BE2C (cell line): ENCODE results near the gene PTPRU.

Experiments
- DNase-seq: peaks from one replicate; pipeline ENCODE4 v3.0.0-alpha.2; 2020
- H3K27me3 ChIP-seq: fragments of 250-450 bp; sonication (Bioruptor Pico); 2 replicates; pipeline ENCODE4 v1.5.1; 2020; ENCODE audit warnings: mild to moderate bottlenecking
- H3K36me3 ChIP-seq: fragments of 250-450 bp; sonication (Bioruptor Pico); 2 replicates; pipeline ENCODE4 v1.5.1; 2020; ENCODE audit warnings: mild to moderate bottlenecking
- H3K4me1 ChIP-seq: fragments of 250-450 bp; sonication (Bioruptor Pico); 2 replicates; pipeline ENCODE4 v1.5.1; 2020
- H3K4me3 ChIP-seq: 2 replicates; pipeline ENCODE4 v1.5.1; 2011; ENCODE audit warnings: low read depth, low read length
- H3K9me3 ChIP-seq: fragments of 250-450 bp; sonication (Bioruptor Pico); 2 replicates; pipeline ENCODE4 v1.5.1; 2020
- TF ChIP-seq, protein P1 (sequence below): IDR thresholded peaks from 2 replicates; pipeline ENCODE4 v1.5.1; 2012; ENCODE audit warnings: mild to moderate bottlenecking, low read depth, low read length

Gene PTPRU

DNA sequence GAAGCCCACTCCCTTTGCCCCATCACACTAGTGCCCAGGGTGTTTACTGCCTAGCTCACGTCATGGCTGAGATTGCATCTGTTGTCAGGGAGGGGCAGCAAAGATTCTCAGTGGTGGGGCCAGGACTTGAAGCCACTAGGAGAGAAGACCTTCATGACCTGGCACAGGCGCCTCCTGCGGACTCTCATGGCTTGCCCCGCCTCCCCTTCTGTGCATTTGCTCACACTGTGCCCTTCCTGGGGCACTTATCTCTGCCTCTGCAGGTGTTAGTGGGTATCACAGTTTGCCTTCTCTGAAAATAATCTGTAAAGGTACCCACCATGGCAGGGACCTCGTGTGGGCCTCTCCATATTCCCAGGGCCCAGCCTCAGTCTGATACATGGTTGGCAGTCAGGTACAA lies 20.1 kb downstream of the PTPRU start:
- no peak for DNase-seq
- Histone ChIP-seq H3K4me1 (peaks cover 14% of the 10 kb centered on the region), H3K4me3 (no peak overlapping the region), H3K27me3 (no peaks in the 10 kb centered on the region), H3K9me3 (no peaks in the 10 kb centered on the region), H3K36me3 (0 out of 2 replicates have a peak, but pooled peaks cover 2% of the 10 kb centered on the region)
- TF ChIP-seq, protein P1, sequence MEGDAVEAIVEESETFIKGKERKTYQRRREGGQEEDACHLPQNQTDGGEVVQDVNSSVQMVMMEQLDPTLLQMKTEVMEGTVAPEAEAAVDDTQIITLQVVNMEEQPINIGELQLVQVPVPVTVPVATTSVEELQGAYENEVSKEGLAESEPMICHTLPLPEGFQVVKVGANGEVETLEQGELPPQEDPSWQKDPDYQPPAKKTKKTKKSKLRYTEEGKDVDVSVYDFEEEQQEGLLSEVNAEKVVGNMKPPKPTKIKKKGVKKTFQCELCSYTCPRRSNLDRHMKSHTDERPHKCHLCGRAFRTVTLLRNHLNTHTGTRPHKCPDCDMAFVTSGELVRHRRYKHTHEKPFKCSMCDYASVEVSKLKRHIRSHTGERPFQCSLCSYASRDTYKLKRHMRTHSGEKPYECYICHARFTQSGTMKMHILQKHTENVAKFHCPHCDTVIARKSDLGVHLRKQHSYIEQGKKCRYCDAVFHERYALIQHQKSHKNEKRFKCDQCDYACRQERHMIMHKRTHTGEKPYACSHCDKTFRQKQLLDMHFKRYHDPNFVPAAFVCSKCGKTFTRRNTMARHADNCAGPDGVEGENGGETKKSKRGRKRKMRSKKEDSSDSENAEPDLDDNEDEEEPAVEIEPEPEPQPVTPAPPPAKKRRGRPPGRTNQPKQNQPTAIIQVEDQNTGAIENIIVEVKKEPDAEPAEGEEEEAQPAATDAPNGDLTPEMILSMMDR = no peak

DNA sequence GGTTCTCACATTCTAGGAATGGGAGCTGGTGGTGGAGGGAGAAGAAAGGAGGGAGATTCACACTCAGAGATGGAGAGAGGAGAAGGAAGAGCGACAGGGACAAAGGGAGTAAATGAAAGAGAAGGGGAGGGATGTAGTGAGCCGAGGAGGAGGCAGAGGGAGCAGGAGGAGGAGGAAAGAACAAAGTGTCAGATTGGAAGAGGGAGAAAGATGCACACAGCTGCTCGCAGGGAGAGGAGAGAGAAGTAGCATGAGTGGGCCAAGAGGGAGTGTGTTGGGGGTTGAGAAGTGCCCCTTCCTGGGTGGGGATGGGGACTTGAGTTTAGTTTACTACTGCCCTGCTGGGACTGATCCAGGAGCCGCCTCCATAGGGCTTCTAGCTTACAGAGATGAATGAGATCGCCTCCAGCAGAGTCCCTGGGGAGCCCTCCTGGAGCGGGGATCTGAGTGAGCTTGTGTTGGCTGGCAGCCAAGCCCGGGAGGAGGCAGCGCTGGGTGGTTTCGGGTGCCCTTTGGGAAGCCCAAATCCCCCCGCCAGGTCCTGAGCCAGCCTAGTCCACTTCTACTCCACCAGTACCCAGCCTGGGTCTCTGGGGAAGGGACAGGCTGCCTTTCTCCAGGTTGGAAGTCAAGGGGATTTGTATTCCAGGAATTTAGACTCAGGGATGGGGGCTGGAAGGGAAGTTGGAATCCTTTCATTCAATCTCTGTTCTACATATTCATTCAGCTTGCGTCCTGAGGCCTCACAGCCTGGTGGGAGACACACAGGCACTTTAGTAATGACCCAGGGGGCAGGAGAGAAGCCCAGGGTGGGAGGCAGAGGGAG lies 20.9 kb downstream of the PTPRU start:
- Histone ChIP-seq H3K9me3 (no peaks in the 10 kb centered on the region), H3K4me3 (no peak overlapping the region), H3K36me3 (0 out of 2 replicates have a peak, but pooled peaks cover 2% of the 10 kb centered on the region), H3K27me3 (no peaks in the 10 kb centered on the region), H3K4me1 (peaks cover 14% of the 10 kb centered on the region)
- peak; percentile 77 for DNase-seq
- TF ChIP-seq, protein P1 = no peak

DNA sequence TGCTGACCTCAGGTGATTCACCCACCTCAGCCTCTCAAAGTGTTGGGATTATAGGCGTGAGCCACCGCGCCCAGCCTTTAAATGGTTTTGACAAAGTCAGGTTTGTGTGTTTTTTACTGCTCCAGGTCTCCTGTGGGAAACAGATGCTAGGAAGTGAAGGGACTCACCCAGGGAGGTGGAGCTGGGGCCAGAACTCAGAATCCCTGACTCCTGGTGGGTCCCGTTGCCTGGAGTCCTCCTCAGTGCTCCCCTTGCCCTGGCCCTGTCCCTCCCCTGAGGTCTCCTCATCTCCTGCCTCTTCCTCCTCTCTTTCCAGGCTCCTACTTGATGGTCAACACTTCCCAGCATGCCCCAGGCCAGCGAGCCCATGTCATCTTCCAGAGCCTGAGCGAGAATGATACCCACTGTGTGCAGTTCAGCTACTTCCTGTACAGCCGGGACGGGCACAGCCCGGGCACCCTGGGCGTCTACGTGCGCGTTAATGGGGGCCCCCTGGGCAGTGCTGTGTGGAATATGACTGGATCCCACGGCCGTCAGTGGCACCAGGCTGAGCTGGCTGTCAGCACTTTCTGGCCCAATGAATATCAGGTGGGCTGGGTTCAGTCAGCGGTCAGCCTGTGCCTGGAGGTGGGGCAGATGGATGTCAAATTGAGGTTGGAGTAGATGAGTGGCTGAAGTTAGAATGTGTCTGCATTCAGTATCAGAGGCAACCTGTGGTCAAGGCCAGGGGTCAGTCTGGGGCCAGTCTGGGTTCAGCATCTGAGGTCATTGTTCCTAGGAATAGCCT lies 22.1 kb downstream of the PTPRU start:
- Histone ChIP-seq H3K27me3 (no peaks in the 10 kb centered on the region), H3K9me3 (no peaks in the 10 kb centered on the region), H3K4me1 (peaks cover 14% of the 10 kb centered on the region), H3K36me3 (0 out of 2 replicates have a peak, but pooled peaks cover 2% of the 10 kb centered on the region), H3K4me3 (no peak overlapping the region)
- DNase-seq = no peak
- TF ChIP-seq, protein P1 = no peak

DNA sequence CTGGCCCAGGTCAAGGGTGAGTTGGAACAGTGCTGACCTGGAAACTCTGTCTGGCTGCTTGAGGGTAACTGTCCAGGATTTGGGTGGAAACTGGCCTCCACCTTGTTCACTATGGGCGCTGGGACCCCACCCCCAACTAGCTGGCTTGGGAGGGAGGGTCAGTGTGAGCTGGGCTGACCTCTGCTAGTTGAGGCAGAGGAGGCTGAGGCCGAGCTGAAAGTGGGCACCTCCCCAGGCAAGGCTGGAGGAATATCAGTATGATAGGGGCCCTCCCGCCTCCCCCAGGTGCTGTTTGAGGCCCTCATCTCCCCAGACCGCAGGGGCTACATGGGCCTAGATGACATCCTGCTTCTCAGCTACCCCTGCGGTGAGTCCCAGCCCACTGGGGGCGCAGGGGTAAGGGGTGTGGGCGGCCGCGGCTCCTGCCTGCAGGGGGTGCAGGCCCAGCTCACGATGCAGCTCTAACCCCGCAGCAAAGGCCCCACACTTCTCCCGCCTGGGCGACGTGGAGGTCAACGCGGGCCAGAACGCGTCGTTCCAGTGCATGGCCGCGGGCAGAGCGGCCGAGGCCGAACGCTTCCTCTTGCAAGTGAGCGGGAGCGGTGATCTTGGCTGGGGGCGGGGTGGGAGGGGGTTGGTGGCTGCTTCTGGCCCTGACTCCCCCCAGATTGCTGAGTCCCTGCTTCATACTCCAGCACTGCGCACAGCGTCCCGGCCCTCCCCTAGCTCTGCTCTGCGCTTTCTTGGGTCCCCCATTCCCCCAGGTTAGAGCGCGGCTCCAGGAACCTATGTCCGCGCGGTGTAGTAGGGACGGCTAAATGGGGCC lies 22.9 kb downstream of the PTPRU start:
- no peak overlapping the region; the same call in 1 of the 2 replicates for H3K4me3 ChIP-seq
- 0 out of 2 replicates have a peak, but pooled peaks cover 2% of the 10 kb centered on the region for H3K36me3 ChIP-seq
- TF ChIP-seq, protein P1 = no peak
- no peaks in the 10 kb centered on the region for H3K27me3 ChIP-seq
- H3K4me1 ChIP-seq = peaks cover 14% of the 10 kb centered on the region
- H3K9me3 ChIP-seq = no peaks in the 10 kb centered on the region
- no peak for DNase-seq

DNA sequence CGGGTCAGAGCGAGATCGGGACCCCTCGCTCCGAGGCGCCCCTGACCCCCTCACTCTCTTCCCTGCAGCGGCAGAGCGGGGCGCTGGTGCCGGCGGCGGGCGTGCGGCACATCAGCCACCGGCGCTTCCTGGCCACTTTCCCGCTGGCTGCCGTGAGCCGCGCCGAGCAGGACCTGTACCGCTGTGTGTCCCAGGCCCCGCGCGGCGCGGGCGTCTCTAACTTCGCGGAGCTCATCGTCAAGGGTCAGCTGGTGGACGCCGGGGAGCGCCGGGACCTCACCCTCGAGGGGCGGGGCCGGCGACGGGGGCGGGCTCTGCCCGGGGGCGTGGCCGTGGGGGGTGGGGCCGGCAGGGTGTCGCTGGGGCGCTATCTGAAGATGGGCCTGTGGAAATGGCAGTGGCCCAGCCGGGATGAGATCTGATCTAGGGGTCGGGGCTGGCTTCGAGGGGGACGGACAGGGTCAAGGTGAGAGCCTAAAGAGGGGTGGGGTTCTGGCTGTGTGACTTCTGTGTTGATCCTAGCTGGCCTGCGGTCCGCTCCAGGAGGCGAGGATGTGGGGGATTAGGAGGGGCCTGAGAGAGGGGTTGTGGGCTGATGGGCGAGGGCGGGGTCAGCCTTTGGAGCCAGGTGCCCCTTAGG lies 23.6 kb downstream of the PTPRU start:
- H3K9me3 ChIP-seq = no peaks in the 10 kb centered on the region
- 0 out of 2 replicates have a peak, but pooled peaks cover 2% of the 10 kb centered on the region for H3K36me3 ChIP-seq
- TF ChIP-seq, protein P1 = no peak
- peaks cover 14% of the 10 kb centered on the region for H3K4me1 ChIP-seq
- DNase-seq = peak; percentile 48
- H3K4me3 ChIP-seq = peak overlapping the region; percentile 19; the same call in 1 of the 2 replicates
- no peaks in the 10 kb centered on the region for H3K27me3 ChIP-seq
